GM12864 (cell line): ENCODE measurements around the gene CFAP299.

Experiments used
- DNase-seq: peaks from one replicate; pipeline ENCODE4 v3.0.0-alpha.2; 2011; ENCODE audit warnings: low read depth
- H3K4me3 ChIP-seq: 2 replicates; pipeline ENCODE4 v1.5.1; 2011; ENCODE audit warnings: mild to moderate bottlenecking, low read depth, low read length, control low read depth
- TF ChIP-seq, protein P1 (sequence below): IDR thresholded peaks from 2 replicates; pipeline ENCODE4 v1.5.1; 2011; ENCODE audit warnings: low read depth, mild to moderate bottlenecking, moderate library complexity, low read length, control low read depth, inconsistent platforms; ENCODE audit errors: missing control alignments

Gene CFAP299

DNA sequence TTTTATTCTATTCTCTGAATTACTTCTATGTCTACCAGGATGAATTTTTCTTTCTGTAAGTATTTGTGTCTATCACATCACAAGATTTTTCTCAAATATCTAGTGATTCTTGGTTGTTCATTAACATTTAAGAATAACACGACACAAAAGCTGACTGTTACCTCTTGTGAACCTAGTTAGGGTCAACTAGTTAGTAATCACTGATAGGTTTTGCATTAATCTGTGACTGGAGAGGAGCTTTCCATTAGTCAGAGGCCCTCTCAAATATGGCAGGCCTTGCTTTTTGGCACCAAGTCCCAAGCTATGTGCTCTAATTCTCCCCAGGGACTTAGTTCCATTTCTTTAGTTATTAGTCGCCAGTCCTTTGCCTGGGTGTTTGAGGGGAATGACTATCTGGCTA lies 259.2 kb downstream of the CFAP299 start:
- DNase-seq, result no peak
- TF ChIP-seq, protein P1, sequence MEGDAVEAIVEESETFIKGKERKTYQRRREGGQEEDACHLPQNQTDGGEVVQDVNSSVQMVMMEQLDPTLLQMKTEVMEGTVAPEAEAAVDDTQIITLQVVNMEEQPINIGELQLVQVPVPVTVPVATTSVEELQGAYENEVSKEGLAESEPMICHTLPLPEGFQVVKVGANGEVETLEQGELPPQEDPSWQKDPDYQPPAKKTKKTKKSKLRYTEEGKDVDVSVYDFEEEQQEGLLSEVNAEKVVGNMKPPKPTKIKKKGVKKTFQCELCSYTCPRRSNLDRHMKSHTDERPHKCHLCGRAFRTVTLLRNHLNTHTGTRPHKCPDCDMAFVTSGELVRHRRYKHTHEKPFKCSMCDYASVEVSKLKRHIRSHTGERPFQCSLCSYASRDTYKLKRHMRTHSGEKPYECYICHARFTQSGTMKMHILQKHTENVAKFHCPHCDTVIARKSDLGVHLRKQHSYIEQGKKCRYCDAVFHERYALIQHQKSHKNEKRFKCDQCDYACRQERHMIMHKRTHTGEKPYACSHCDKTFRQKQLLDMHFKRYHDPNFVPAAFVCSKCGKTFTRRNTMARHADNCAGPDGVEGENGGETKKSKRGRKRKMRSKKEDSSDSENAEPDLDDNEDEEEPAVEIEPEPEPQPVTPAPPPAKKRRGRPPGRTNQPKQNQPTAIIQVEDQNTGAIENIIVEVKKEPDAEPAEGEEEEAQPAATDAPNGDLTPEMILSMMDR, result no peak
- no peak overlapping the region for H3K4me3 ChIP-seq

DNA sequence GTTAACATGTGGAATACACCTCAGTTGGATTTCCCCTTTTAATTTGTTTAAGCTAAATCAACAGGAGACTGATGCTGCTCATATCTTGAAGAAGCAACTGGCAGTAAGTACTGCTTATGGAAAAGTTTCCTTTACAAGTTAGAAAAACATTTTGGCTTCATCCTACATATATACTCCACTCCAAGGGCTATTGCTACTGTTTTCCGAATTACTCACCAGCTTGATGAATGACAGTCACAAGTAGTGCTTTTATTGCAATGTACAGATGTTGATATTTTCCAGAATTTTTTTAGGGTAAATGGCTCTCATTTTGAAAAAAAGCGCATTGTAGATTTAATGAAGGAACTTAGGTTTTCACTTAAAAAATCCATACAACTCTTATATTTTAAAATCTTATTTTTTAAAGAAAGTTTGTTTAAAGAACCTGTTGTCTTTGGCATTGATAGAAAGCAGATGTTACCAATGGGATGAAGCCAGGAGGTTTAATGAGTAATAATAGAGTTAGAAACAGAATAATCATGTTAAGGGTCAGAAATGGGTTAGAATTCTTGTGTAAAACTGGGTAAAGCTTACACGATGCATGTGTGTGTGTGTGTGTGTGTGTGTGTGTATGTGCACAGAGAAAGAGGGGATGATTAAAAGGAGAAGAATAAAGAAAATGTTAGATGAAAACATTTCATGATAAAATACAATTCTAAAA lies 272.9 kb downstream of the CFAP299 start:
- no peak overlapping the region for H3K4me3 ChIP-seq
- no peak for DNase-seq
- TF ChIP-seq, protein P1, result no peak

DNA sequence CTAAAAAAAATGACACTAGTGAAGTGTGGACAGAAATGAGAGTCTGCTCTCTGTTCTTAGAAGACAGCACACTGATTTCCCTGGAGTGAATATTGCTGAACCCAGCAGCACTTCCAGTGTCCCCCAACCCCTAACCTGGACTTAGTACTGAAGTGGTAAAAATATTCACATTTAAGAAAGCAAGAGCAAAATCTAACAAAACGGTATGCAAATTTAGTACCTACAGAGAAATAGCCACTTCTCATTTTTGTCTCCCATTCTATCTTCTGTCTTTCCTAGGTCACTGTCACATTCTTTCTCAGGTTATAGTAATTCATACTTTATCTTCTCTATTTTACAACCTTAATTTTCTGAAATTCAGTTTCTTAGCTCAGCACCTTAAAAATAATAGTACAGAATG lies 274.7 kb downstream of the CFAP299 start:
- DNase-seq, result no peak
- H3K4me3 ChIP-seq, result no peak overlapping the region

DNA sequence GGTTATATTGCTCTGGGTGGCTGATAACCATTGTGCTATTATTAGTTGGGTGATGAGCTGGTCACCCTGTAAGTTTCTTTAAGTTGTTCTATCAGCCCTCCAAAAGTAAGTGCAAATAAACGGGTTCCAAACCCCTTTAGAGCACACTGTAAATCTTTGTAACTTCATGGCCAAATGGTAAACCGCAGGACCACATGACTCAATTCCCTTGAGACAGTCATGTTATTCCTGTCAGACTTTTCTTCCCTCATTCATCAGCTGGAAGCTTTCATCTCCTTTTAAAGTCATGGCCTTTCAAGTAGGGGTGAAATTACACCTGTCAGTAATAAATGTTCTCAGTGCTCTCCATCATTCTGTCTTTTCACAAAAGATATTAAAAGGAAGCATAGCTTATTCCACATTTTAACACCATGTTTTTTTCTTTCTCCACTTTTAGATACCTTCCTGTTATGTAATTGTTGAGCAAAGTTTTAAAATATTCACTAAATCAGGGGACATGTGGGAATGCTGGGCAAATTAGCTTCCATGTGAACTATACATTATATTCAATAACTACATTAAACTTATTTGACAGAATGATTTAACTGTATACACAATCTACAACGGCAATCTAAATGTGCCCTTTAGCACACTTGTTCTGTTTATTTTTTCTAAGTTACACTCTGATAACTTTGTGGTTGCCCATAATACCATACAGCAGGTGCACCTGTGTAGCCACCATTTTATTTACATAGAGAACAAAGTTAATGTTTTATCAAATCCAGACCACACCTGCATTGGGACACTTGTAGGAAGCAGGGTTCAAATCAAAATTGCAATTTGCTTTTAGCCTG lies 275.5 kb downstream of the CFAP299 start:
- DNase-seq, result peak; percentile 16
- H3K4me3 ChIP-seq, result no peak overlapping the region
- TF ChIP-seq, protein P1, result no peak

More for the DNA sequence above, 274.7 kb downstream of the CFAP299 start:
- TF ChIP-seq, protein P1, result no peak

DNA sequence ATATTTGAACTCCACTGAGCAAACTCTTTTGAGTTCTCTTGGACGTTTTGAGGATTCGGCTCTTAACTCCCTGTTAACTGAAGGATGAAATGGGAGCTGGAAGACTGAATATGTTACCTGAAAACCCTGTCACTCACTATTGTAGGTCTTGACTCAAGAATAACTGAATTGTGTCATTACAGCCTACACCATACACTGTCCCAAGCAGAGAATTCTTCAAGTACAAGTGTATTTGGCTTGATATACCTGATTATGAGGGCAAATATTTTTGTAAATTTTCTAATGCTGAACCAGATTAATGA lies 276.1 kb downstream of the CFAP299 start:
- TF ChIP-seq, protein P1, result no peak
- H3K4me3 ChIP-seq, result no peak overlapping the region
- DNase-seq, result no peak

DNA sequence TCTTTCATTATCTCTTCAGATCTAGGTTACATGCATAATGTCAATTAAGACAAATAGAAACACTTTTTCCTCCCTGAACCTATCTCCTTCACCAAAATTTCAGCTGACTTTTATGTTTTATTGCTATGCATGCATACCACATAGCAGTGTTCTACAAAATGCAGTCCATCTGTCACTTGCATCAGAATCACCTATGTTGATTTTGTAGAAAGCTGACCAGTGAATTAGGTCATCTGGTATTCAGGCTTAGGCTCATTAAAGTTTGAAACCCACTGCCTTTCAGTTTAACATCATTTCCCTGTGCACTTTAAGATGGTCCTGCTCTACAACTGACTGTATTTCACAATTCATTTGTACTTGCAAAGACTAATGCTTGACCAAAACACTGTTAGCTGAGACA lies 277.9 kb downstream of the CFAP299 start:
- TF ChIP-seq, protein P1, result no peak
- DNase-seq, result no peak
- no peak overlapping the region for H3K4me3 ChIP-seq
